GM21390 (cell line): ENCODE results near the gene CCR5.
"Not testable (repeated sequence)": the region's sequence is repeated elsewhere in the genome, so short reads cannot be mapped to it uniquely, and the experiment has no call there.

Source experiments
- ATAC-seq: cut with Tn5 transposase; IDR thresholded peaks from one replicate; pipeline ENCODE4 v1.9.1; 2021; ENCODE audit not compliant: unreplicated experiment

CCR5 gene

DNA sequence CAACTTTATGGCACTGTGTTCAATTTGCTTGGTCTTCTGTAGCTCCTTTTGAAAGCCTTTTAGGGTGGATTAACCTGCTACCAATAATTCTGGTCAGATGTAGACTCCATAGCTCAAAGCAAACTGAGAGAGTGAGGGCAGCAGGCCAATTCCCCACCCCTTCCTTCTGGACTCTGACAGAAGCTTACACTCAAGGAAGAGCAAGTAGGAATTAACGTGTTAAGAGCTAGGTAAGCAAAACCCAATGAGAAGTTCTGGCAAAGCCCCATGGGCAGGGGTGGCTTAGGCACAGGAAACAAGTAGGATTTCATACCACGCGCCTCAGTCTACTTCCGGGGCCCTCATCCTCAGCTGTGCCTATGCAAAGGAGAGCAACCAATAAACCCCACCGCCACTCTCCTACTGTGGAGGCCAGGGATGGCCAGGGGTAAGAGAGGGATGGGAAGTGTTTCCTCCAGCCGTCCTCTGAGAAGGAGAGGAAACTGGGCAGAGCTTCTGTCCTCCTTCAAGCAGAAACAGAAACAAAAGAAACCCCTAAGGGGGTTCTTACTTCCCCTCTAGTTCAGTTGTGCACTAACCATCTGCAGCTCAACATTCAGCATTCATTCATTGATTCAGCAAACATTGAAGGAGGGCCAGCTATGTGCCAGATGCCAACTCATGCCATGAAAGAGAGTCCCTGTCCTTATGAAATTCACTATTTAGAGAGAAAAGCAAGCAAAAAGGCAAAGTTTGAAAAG lies 12.6 kb downstream of the CCR5 start:
- ATAC-seq = no peak

DNA sequence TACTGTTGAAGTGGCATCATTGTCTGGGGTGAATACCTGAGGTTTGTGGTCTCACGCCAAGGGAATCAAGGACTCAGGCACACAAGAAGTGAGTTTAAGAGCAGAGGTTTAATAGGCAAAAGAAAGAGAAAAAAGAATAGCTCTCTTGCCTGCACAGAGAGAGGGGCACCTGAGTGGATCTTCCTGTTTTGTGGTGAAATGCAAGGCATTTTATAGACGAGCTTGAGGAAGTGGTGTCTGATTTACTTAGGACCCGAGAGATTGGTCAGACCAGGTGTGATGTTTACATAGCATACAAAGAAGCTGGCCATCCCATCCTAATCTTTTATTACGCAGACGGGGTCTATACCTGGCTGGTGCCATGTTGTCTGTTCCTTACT lies 13.2 kb downstream of the CCR5 start:
- no peak for ATAC-seq

GRCh38 chr3:46386205-46386604 lies 15.5 kb downstream of the CCR5 start:
- no peak for ATAC-seq

DNA sequence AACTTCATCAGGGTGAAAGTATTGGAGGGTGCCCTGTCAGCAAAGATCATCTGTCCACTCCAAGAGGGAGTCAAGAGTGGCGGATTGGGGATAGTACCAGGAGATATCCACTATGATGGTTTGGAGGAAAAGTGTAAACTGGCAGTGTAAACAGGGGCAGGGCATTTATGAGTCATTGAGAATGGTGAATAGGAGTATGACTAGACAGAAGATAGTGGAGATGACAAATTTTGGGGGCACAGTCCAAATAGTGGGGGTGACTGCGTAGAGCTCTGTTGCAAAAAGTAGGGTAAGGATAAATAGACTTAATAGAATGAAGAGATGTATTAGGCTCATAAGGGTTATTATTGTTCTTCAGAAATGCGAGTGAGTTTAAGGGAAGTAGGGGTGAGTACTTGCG lies 18.1 kb downstream of the CCR5 start:
- ATAC-seq = not testable (repeated sequence)

DNA sequence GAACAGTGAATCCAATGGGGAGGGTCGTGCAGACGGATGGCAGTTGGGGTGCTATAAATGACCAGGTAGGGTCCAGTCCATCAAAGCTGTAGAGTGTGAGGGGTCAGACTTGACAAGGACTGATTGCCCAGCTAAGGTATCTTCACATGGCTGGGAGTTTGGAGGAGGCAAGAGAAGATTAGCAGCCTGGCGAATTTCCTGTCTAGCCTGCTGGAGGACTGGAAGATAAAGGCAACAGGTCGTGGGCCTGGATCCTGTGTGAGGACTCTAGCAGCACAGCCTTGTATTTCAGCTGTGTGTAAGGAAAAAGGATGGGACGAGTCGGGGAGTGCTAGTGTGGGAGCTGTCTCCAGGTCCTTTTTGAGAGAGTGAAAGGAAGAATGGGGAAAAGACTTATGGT lies 18.6 kb downstream of the CCR5 start:
- no peak for ATAC-seq

- not testable (repeated sequence) for ATAC-seq
Observed at GRCh38 chr3:46391526-46391925, 20.8 kb downstream of the CCR5 start.

- ATAC-seq = no peak
Observed at GRCh38 chr3:46393011-46393410, 22.3 kb downstream of the CCR5 start.

GRCh38 chr3:46393554-46394434 lies 23.0 kb downstream of the CCR5 start:
- ATAC-seq = no peak

DNA sequence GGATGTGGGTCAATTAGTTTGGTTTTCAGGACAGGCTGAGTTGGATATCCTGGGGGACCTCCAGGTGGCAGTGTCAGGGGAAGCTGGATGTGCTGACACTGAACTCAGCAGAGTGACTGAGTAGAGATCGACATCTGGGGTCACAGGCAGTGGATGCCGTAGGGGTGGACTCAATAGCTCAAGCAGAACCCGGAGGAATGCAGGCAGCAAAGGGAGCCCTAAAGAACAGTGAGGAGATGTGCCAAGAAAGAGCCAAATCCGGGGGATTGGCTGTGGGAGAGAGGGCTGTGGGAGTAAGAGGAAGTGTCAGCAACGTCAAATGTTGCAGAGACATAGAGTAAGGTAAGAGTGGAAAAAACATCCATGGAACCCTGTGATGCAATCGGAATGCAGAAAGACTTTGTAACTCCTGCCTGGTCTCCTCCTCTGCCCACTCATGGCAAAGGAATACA lies 24.5 kb downstream of the CCR5 start:
- no peak for ATAC-seq

GRCh38 chr3:46395766-46396530 lies 25.2 kb downstream of the CCR5 start:
- ATAC-seq = no peak

- ATAC-seq = no peak
Observed at GRCh38 chr3:46397111-46397510, 26.4 kb downstream of the CCR5 start.

DNA sequence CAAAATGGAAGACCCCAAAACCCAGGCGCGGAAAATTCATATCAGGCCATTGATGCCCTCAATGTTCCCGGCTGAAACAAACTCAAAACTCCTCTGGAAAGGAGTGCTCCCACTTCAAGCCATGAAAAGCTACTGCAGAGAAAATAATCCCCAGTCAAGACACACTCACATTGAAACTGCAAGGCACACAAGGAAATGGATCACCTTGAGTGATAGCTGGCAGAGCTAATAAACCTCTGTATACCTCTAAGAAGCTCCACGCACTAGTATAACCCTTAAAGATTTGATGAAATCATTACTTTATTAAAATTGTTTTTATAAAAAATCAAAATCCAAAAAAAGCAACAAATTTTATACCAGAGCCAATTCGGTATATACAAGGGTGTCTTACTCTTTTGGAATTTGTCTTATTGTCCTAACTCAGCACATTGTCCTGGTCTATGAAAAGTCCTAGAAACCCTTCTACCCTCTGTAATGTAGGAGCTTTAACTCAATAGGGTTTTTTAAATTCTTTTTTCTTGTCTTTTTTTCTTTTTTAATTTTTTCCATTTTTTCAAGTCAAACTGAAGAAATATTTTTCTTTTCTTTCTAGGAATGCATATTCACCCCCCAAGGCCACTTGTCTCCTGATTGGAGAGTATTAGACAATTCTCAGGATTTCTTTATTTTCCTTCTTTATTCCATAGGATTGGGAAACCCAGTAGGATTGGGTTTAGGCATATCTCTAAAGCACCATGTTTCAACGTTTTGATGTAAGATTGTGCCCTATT lies 27.6 kb downstream of the CCR5 start:
- ATAC-seq = no peak

DNA sequence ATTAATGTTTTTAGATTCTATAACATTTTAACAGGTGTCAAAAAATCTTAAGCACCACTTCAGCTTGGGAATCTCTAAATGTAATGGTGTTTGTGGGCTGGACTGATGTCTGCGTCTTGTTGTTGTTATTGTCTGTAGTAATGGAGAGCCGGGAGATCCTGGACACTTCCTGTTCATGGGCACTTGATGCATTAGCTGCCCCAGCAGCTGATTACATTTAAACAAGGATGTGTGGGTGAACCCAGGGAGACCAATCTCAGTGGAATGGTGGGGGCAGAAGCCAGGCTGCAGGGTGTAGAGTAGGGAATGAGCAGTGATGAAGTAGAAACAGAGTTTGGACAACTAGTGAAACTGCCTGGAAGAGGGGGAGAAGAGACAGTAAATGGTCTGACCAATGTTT lies 28.4 kb downstream of the CCR5 start:
- no peak for ATAC-seq

- no peak for ATAC-seq
Observed at GRCh38 chr3:46399557-46399956, 28.8 kb downstream of the CCR5 start.

GRCh38 chr3:46400000-46400734 lies 29.4 kb downstream of the CCR5 start:
- no peak for ATAC-seq

GRCh38 chr3:46400846-46401245 lies 30.1 kb downstream of the CCR5 start:
- no peak for ATAC-seq

DNA sequence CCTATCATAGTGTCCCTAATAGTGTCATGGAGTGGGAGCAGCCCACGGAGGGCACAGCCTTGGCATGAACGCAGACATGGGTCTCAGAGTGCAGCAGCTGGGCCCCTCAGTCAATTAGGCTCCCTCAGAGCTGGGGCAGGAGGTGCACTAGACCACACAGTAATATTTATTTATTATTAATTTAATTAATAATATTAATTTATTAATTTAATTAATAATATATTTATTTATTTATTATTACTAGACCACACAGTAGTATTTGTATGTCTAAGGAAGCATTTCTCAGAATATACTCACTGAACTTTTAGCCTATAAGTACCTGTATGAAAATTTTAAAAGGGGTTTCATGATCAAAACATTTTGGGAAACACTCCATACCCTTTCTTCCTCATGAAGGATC lies 30.8 kb downstream of the CCR5 start:
- no peak for ATAC-seq

GRCh38 chr3:46402902-46403301 lies 32.2 kb downstream of the CCR5 start:
- ATAC-seq = not testable (repeated sequence)

GRCh38 chr3:46405301-46406019 lies 34.7 kb downstream of the CCR5 start:
- ATAC-seq = no peak

DNA sequence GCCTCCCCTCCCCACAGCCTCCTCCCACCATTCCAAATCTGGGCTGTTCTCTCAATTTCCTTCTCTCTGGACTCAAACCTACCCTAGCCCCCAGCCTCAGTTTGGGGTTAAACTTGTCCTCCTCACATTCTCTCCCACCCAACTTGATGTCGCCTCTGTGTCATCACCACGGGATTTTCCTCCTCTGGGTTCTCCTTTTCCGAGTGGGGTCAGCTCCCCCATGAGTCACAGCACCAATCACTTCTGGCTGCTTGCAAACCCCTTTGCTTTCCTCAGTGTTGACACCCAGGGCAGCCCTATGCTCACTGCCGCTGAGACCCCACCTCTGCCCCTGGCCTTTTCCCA lies 35.7 kb downstream of the CCR5 start:
- no peak for ATAC-seq
